Muscle layer of duodenum (tissue), 2 donors: ENCODE results near the gene SCAMP3.

Source experiments
- H3K27ac ChIP-seq: one replicate; pipeline ENCODE4 v1.7.0; 2013; ENCODE audit warnings: mild to moderate bottlenecking, low read length
- H3K27me3 ChIP-seq: one replicate; pipeline ENCODE4 v1.7.0; 2013; ENCODE audit warnings: low read depth, mild to moderate bottlenecking, control low read depth, low read length
- H3K36me3 ChIP-seq, 2 donors: one replicate each; pipeline ENCODE4 v1.7.0; 2013; ENCODE audit warnings: low read length in 2 of 2, control low read depth in 1 of 2, mild to moderate bottlenecking in 1 of 2; ENCODE audit not compliant: insufficient read depth in 2 of 2, control insufficient read depth in 1 of 2
- H3K4me1 ChIP-seq, 2 donors: one replicate each; pipeline ENCODE4 v1.7.0; 2013; ENCODE audit warnings: low read length in 2 of 2, mild to moderate bottlenecking in 2 of 2, control low read depth in 1 of 2, moderate library complexity in 1 of 2; ENCODE audit not compliant: insufficient read depth in 2 of 2, control insufficient read depth in 1 of 2
- H3K4me3 ChIP-seq, 2 donors: one replicate each; pipeline ENCODE4 v1.7.0; 2013; ENCODE audit warnings: low read length in 2 of 2, low read depth in 1 of 2, mild to moderate bottlenecking in 1 of 2
- H3K9me3 ChIP-seq, 2 donors: one replicate each; pipeline ENCODE4 v1.7.0; 2013; ENCODE audit warnings: low read length in 2 of 2, control low read depth in 1 of 2, mild to moderate bottlenecking in 1 of 2; ENCODE audit not compliant: control insufficient read depth in 1 of 2
- donor health status: healthy.

The SCAMP3 gene

DNA sequence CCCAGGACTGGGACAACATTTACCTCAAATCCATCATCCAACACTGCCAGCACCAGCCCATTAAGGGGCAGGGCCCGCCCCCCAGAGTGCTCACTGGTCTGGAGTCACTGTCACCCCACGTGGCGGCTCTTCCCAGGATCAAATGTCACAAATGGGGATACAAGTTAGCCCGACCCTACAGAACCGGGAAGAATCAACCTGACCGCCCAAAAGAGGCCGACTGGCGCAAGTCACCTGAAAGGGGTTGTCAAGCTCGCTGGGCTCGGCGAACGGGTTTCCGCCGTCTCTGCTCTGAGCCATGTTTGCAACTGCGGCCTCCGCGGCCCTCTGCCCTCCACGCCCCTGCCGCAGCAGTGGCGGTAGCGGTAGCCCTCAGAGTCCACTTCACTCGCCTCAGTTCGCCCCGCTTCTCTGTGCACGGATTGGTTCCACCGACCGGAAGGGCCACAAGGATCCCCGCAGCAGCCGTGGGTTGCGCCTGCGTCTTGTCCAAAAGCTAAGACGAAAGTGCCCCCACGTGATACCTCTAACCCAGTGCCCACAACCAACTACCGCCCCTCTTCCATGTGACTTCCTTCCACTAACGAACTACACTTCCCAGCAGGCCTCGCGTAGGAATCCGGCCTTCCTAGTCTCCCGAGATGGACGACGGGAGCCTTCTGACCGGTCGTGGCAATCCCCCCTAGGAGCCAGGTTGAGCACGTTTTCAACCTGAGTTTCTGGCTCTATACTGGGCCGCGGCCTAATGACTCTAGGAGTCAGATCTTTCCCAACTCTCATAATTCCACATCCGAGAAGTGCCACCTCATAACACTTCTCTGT, at the start of gene SCAMP3:
SCAMP3 (minus strand) TSS at position 509 of the 822 bp plus-strand sequence; CDS start at position 300, 209 bp downstream.
- no peaks in the 10 kb centered on the region for H3K27me3 ChIP-seq
- no peaks in the 10 kb centered on the region for H3K9me3 ChIP-seq
- peaks cover 43 to 56% of the 10 kb centered on the region in 2 donors for H3K36me3 ChIP-seq
- peak within 1 kb of the TSS; percentile 83 for H3K27ac ChIP-seq
- H3K4me3 ChIP-seq: peak within 1 kb of the TSS; percentile 93 to 96
- H3K4me1 ChIP-seq: peaks cover 11 to 12% of the 10 kb centered on the region in 2 donors

DNA sequence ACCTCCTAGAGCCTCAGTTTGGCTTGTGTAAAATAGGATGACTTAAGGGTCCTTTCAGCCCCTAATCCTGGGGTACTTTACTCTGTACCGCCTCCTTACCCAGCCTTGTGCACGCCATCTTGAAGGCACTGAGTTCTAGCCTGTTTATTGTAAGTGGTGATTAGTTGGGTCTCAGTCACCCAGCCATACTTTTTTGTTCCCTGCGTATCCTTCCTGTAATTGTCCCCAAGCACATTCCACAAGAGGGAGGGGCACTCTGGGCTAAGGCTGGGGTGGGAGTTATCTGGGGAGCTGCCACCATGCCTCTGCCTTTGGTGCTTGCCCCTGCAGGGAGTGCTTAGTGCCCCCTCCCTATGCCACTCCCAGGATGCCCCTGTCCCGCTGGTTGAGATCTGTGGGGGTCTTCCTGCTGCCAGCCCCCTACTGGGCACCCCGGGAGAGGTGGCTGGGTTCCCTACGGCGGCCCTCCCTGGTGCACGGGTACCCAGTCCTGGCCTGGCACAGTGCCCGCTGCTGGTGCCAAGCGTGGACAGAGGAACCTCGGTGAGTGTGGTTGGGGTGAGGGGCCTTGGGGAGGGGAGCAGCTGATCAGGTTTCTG, 47.4 kb upstream of the SCAMP3 start:
- H3K9me3 ChIP-seq: no peaks in the 10 kb centered on the region
- peaks cover 0 to 14% of the 10 kb centered on the region in 2 donors for H3K4me1 ChIP-seq
- H3K27me3 ChIP-seq: no peaks in the 10 kb centered on the region
- H3K4me3 ChIP-seq: peak overlapping the region; percentile 95 to 98
- H3K36me3 ChIP-seq: peaks cover 9 to 11% of the 10 kb centered on the region in 2 donors
- peak overlapping the region; percentile 96 for H3K27ac ChIP-seq

DNA sequence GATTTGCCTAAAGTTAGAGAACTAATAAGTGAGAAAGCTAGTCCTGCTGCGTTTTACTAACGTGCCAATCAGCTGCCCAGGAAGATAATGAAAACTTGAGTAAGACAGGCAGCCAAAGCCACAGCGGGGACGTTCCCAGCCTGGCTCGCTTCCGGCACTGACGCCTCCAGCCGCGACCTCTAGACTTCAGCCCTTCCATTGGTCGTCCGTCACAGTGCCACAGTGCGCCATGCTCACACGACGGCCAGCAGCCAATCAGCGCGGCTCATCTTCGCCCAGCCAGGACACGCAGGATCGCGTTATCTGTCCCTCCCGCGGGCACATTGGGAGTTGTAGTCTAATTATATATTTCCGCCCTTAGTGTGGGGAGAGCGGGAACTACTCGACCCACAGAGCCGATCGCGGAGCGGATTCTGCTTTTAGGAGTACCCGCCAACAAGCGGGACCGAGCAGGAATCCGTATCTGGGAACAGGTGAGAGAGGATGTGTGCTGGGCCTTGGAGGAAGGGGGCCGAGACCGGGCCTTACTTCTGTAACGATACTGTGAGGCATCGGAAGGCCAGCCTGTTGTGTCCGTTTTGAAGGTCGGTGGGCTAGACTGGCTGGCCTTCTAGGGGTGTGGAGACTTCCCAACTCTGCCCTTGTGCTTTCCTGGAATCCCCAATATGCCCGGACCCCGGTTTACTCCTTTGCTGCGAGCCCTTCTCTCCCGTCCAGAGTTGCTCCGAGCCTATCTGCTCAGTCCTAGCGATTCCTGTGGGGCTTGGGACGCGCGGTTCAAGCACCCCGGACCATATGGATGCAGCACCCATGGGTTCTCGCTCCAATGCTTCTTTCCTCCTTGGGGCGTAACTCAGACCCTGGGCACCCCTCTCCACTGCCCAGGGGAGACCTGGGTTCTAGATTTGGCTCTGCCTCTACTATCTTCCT, 46.6 kb upstream of the SCAMP3 start, which contains the start of gene FDPS:
FDPS (plus strand) TSS at position 374 of the 930 bp plus-strand sequence. CDS start 924 bp downstream, outside the sequence.
- peaks cover 0 to 14% of the 10 kb centered on the region in 2 donors for H3K4me1 ChIP-seq
- H3K27ac ChIP-seq: peak within 1 kb of the TSS; percentile 96

DNA sequence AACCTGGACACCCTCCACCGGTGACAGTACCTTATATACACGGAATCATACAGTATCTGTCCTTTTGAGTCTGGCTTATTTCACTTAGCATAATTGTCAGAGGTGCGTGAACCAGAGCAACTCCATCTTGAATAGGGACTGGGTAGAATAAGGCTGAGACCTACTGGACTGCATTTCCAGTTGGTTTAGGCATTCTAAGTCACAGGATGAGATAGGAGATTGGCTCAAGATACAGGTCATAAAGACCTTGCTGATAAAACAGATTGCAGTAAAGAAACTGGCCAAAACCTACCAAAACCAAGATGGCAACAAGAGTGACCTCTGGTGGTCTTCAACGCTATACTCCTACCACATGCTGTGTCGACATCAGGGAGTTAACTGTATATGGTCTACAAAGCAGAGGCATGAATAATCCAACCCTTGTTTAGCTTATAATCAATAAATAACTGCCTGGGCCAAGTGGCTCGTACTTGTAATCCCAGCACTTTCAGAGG, 45.1 kb upstream of the SCAMP3 start:
- no peak overlapping the region for H3K27ac ChIP-seq
- H3K4me3 ChIP-seq: no peak overlapping the region
- H3K4me1 ChIP-seq: peaks cover 0 to 14% of the 10 kb centered on the region in 2 donors
- no peaks in the 10 kb centered on the region for H3K9me3 ChIP-seq
- H3K36me3 ChIP-seq: peaks cover 2 to 4% of the 10 kb centered on the region in 2 donors
- no peaks in the 10 kb centered on the region for H3K27me3 ChIP-seq

More for the DNA sequence above, 46.6 kb upstream of the SCAMP3 start, which contains the start of gene FDPS:
- peak within 1 kb of the TSS; percentile 95 to 98 for H3K4me3 ChIP-seq
- H3K27me3 ChIP-seq: no peaks in the 10 kb centered on the region
- H3K9me3 ChIP-seq: no peaks in the 10 kb centered on the region
- H3K36me3 ChIP-seq: peaks cover 9 to 11% of the 10 kb centered on the region in 2 donors

DNA sequence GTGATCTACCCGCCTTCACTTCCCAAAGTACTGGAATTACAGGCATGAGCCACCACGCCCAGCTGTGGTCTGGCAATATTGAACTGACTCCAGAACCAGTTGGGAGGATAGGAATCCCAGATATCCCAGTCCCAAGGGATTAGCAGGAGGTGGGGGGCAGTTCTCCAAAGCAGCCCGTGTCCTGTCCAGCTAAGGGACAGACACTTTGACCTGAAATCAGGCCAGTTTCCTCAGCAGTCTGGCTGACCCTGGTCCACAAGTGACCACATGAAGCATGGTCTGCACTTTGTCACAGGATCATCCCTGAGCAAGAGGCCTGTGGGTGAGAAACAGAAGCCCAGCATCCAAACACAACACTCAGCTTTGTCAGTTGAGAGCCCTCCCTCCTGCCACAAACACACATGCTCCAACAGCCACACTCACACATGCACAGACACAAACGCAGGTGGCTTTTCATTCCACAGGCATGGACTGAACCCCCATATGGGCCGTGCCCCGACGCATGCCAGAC, 43.8 kb upstream of the SCAMP3 start:
- H3K27ac ChIP-seq: no peak overlapping the region
- no peaks in the 10 kb centered on the region for H3K27me3 ChIP-seq
- H3K9me3 ChIP-seq: no peaks in the 10 kb centered on the region
- peaks cover 0 to 14% of the 10 kb centered on the region in 2 donors for H3K4me1 ChIP-seq
- no peak overlapping the region for H3K4me3 ChIP-seq
- H3K36me3 ChIP-seq: no peaks in the 10 kb centered on the region

DNA sequence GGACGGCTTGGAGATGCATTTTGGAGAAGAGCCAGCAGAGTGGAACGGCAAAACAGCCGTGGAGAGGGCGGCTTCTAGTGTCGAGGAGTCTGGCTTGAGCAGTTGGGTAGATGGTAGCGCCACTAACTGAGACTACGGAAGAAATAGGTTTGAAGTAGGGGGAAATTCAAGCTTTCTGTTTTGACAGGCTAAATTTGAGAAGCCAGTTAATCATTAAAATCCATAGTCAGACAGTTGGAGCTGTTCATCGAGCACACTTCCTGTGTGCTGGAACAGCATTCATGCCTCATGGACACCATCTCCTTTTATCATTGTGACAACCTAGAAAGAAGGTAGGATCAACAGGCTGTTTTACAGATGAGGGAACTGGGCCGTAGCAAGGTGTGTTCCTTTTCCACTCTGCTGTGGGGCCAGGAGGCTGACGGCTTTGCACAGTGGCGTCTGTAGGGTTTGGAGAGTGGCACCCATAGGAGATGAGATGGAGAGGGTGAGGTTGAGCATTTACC, 42.5 kb upstream of the SCAMP3 start:
- Histone ChIP-seq H3K27me3 (no peaks in the 10 kb centered on the region), H3K27ac (no peak overlapping the region), H3K36me3 (no peaks in the 10 kb centered on the region), H3K4me3 (no peak overlapping the region), H3K4me1 (peaks cover 0 to 6% of the 10 kb centered on the region in 2 donors), H3K9me3 (no peaks in the 10 kb centered on the region)

DNA sequence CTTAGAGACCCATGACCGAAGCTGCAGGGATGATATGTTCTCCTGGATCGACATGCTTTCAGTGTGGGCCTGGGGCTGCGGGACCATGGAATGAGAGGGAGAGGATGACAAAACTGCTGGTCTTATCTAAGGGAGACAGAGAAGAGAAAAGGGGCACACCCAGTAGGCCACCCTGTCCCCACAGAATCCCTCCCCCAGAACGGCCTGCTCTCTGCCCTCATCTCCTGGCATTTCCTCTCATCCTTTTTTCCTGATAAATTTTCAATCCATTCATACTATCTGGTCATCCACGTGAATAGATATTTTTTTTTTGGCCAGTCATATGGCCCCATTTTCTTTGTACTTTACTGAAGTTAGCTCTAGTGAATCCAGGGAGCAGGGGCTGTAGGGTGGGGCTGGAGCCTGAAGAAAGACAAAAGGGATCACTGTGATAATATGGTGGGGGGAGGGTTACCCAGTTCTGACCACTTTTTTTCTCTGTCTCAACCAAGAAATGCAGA, 39.2 kb upstream of the SCAMP3 start, which contains the start of gene PKLR:
PKLR (minus strand) TSS at position 97 of the 500 bp plus-strand sequence; CDS start at position 54, 43 bp downstream.
- no peak within 1 kb of the TSS for H3K4me3 ChIP-seq
- no peaks in the 10 kb centered on the region for H3K9me3 ChIP-seq
- no peak within 1 kb of the TSS for H3K27ac ChIP-seq
- no peaks in the 10 kb centered on the region for H3K27me3 ChIP-seq
- no peaks in the 10 kb centered on the region for H3K4me1 ChIP-seq
- H3K36me3 ChIP-seq: no peaks in the 10 kb centered on the region

DNA sequence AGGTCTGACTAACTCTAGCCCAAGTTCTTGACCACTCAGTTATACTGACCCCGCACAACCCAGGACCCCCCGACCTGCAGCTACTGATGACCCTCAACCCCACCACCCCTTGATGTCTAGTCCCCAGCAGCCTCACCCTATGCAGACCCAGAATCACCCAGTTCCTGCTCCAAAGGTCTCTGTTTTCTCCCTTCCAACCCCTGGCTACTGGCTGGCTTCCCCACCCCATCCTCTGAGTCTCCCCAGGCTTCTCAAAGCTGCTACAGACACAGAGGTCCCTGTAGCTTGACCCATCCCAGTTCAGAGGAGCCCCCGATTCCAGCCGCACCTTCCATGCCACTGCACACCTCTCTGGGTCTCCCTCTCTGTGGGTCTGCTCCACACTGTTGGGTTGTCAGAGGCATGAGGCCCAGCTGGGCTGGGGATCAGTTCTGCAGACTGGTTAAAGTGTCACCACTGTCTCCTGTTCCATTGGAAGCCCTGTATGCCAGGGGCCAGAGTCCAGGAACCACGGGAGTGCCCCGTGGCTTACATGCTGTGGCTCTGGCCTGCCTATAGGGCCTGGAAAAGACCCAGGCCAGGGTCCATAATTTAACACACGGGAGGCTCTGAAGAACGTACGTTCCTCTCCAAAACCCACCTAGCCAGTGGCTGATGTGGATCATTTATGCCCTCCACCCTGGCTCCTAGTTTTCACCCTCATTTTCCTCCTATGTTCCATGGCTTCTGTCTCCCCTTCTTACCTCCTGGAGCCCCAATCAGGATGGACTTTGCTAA, 38.6 kb upstream of the SCAMP3 start:
- Histone ChIP-seq H3K27ac (no peak overlapping the region), H3K4me1 (no peaks in the 10 kb centered on the region), H3K9me3 (no peaks in the 10 kb centered on the region), H3K4me3 (no peak overlapping the region), H3K27me3 (peaks cover 4% of the 10 kb centered on the region), H3K36me3 (no peaks in the 10 kb centered on the region)

DNA sequence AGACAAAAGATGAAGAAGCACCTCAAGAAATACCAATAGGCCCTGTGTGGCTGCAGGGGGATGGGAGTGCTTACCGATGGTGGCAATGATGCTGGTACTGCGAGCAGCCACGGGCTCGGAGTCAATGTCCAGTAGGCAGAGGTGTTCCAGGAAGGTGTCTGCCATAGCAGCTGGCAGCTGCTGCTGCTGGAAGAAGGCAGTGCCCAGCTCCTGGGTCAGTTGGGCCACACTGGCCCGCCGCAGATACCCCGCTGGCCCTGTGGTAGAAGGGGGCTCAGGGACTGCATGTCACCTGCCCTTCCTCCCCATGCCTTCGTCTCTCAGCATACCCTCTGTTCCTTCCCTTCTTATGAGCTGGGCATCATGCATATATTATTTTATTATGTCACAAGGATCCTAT, 37.9 kb upstream of the SCAMP3 start:
- no peak overlapping the region for H3K4me3 ChIP-seq
- peaks cover 0 to 6% of the 10 kb centered on the region in 2 donors for H3K4me1 ChIP-seq
- H3K27ac ChIP-seq: no peak overlapping the region
- no peaks in the 10 kb centered on the region for H3K36me3 ChIP-seq
- no peaks in the 10 kb centered on the region for H3K9me3 ChIP-seq
- peaks cover 10% of the 10 kb centered on the region for H3K27me3 ChIP-seq

DNA sequence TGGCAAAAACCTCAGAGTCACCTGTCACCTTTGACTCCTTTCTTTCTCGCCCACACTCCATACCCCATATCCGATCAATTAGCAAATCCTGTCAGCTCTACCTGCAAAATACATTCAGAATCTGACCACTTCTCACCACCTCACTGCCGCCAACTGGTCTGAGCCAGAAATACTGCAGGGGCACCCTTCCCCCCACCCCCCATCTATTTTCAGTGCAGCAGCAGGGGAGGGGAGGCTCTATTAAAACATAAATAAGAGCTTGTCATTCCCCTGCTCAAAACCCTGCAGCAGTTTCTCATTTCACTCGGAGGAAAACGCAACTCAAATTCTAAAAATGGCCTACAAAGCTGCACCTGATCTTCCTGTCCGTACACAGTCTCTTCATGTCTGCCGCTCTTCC, 35.2 kb upstream of the SCAMP3 start:
- no peak overlapping the region for H3K4me3 ChIP-seq
- H3K27ac ChIP-seq: no peak overlapping the region
- H3K4me1 ChIP-seq: peaks cover 0 to 9% of the 10 kb centered on the region in 2 donors
- H3K27me3 ChIP-seq: peaks cover 19% of the 10 kb centered on the region
- no peaks in the 10 kb centered on the region for H3K9me3 ChIP-seq
- H3K36me3 ChIP-seq: no peaks in the 10 kb centered on the region
